ENCODE data around the gene SLC16A7. TPM values are rescaled to one million over a fixed set of nuclear protein-coding genes. Genes with fewer than 3 reads are reported as not detected.

SLC16A7 gene
- total RNA-seq, 4 donors from 2014 or later: 16.9 to 45.4 (median 27.1) TPM

DNA sequence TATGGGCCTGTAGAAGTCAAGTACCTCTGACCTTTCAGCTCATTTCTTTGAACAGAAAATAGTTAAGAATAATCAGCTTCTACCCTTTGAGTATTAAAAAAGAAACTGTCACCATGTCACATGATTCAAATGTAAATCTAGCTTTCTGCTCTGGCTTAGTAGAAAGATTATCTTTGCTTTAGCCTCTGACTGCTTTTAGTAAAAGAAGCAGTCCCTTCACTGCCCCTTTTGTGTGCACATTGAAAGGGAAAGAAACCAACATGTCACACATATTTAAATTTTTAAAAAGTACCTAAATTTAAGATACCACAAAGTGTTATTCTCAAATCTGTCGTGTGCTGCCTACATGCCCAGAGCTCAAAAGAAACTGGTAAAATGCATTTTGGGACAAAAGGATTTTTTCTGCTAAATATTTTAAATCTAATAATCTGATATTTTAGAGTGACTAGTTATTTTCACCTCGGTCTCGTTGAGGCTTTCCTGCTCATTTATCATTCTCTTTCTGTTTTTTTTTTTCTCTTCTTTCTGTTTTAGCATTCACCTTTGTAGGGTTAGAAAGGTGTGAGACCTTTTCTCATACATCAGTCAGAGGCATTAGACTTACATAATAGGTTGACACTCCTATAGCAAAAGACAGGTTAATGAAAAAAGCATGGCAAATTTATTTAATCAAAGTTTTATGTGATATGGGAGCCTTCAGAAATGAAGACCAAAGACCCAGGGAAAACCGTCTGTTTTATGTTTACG is 41.3 kb downstream of the SLC16A7 start:
- no peaks in the 10 kb centered on the region for H3K27me3 ChIP-seq
- WGBS: 85% methylated on average over 5 of the region's 5 CpGs
- intact Hi-C loops (cut with DNase I): no loop called here
- H3K4me1 ChIP-seq: peaks cover 0 to 10% (median 2%) of the 10 kb centered on the region in 4 donors
- H3K36me3 ChIP-seq: no peaks in the 10 kb centered on the region
- TF ChIP-seq, protein P1, sequence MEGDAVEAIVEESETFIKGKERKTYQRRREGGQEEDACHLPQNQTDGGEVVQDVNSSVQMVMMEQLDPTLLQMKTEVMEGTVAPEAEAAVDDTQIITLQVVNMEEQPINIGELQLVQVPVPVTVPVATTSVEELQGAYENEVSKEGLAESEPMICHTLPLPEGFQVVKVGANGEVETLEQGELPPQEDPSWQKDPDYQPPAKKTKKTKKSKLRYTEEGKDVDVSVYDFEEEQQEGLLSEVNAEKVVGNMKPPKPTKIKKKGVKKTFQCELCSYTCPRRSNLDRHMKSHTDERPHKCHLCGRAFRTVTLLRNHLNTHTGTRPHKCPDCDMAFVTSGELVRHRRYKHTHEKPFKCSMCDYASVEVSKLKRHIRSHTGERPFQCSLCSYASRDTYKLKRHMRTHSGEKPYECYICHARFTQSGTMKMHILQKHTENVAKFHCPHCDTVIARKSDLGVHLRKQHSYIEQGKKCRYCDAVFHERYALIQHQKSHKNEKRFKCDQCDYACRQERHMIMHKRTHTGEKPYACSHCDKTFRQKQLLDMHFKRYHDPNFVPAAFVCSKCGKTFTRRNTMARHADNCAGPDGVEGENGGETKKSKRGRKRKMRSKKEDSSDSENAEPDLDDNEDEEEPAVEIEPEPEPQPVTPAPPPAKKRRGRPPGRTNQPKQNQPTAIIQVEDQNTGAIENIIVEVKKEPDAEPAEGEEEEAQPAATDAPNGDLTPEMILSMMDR (IDR thresholded peaks at IDR 0.05): no peak
- TF ChIP-seq POLR2A (IDR thresholded peaks at IDR 0.05; ENCODE audit: low read depth): no peak
- no peak for TF ChIP-seq POLR2AphosphoS5 (IDR thresholded peaks at IDR 0.05)
- TF ChIP-seq EP300 (IDR thresholded peaks at IDR 0.05): no peak
- no peak overlapping the region for H3K4me3 ChIP-seq
- no peak overlapping the region for H3K27ac ChIP-seq (replicated peaks in 1 of 4)
- no peaks in the 10 kb centered on the region for H3K9me3 ChIP-seq
- DNase-seq (ENCODE audit: extremely low spot score): no peak

DNA sequence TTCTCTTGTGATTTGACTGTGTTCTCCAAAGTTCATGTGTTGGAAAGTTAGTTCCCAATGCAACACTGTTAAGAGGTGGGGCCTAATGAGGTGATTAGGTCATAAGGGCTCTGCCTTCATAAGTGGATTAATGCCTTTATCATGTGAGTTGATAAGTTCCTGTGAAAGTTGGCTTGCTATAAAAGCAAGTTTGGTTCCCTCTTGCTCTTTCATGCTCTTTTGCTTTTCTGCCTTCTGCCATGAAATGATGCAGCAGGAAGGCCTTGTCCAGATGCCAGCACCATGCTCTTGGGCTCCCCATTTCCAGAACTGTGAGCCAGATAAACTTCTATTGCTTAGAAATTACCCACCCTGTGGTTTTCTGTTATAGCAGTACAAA is 41.9 kb downstream of the SLC16A7 start:
- H3K4me1 ChIP-seq: peaks cover 0 to 6% (median 0%) of the 10 kb centered on the region in 4 donors
- H3K36me3 ChIP-seq: no peaks in the 10 kb centered on the region
- no peak overlapping the region for H3K4me3 ChIP-seq
- TF ChIP-seq, protein P1 (IDR thresholded peaks at IDR 0.05): no peak
- no peak for TF ChIP-seq POLR2A (IDR thresholded peaks at IDR 0.05; ENCODE audit: low read depth)
- TF ChIP-seq EP300 (IDR thresholded peaks at IDR 0.05): no peak
- TF ChIP-seq POLR2AphosphoS5 (IDR thresholded peaks at IDR 0.05): no peak
- no peaks in the 10 kb centered on the region for H3K9me3 ChIP-seq
- DNase-seq (ENCODE audit: extremely low spot score): no peak
- intact Hi-C loops (cut with DNase I): no loop called here
- H3K27ac ChIP-seq (replicated peaks in 1 of 4): no peak overlapping the region
- H3K27me3 ChIP-seq: no peaks in the 10 kb centered on the region

DNA sequence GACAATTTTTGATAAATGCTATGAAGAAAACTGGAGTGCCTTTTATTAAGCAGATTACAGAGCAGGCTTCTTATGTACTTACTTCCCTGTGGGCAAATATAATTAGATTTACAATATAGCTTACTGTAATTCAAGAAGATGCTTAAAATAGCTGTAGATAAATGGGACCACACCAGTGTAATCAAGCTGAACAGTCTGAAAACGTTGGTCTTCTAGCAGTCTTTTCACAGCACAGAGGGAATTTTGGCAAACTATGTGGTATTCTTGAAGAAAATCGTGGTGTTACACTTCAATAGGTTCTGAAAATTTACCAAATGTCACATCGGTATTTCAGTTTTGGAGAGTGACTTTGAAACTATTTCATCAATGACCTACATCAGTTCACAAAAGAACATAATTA is 47.7 kb downstream of the SLC16A7 start:
- peaks cover 0 to 8% (median 0%) of the 10 kb centered on the region in 4 donors for H3K36me3 ChIP-seq
- H3K27ac ChIP-seq (replicated peaks in 1 of 4): no peak overlapping the region
- intact Hi-C loops (cut with DNase I): no loop called here
- no peaks in the 10 kb centered on the region for H3K9me3 ChIP-seq
- H3K4me1 ChIP-seq: peaks cover 0 to 6% (median 0%) of the 10 kb centered on the region in 4 donors
- H3K27me3 ChIP-seq: no peaks in the 10 kb centered on the region
- no peak for DNase-seq (ENCODE audit: extremely low spot score)
- TF ChIP-seq EP300 (IDR thresholded peaks at IDR 0.05) (no peak), POLR2A (IDR thresholded peaks at IDR 0.05; ENCODE audit: low read depth) (no peak), POLR2AphosphoS5 (IDR thresholded peaks at IDR 0.05) (no peak)
- TF ChIP-seq, protein P1 (IDR thresholded peaks at IDR 0.05): no peak
- no peak overlapping the region for H3K4me3 ChIP-seq
- WGBS: 58% methylated on average over 3 of the region's 3 CpGs

DNA sequence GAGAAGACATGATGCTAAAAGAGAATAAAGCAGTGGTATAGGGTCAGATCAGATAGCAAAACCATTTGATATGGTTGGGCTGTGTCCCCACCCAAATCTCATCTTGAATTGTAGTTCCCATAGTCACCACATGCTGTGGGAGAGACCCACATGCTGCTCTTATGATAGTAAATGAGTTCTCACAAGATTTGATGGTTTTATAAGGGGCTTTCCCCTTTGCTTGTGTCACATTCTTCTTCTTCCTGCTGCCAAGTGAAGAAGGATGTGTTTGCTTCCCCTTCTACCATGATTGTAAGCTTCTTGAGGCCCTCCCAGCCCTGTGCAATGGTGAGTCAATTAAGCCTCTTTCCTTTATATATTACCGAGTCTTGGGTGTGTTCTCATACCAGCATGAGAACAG is 49.4 kb downstream of the SLC16A7 start:
- Histone ChIP-seq H3K27me3 (no peaks in the 10 kb centered on the region), H3K9me3 (no peaks in the 10 kb centered on the region), H3K27ac (replicated peaks in 1 of 4) (no peak overlapping the region), H3K4me1 (peaks cover 0 to 6% (median 0%) of the 10 kb centered on the region in 4 donors), H3K36me3 (peaks cover 0 to 8% (median 0%) of the 10 kb centered on the region in 4 donors), H3K4me3 (no peak overlapping the region)
- intact Hi-C loops (cut with DNase I): no loop called here
- no peak for DNase-seq (ENCODE audit: extremely low spot score)
- 100% methylated on average over 1 of the region's 1 CpG for WGBS
- TF ChIP-seq, protein P1 (IDR thresholded peaks at IDR 0.05): no peak
- TF ChIP-seq POLR2AphosphoS5 (IDR thresholded peaks at IDR 0.05) (no peak), EP300 (IDR thresholded peaks at IDR 0.05) (no peak), POLR2A (IDR thresholded peaks at IDR 0.05; ENCODE audit: low read depth) (no peak)
